ENCODE data around the gene BEAN1.

BEAN1 gene

GRCh38 chr16:66471716-66472393 is 44.8 kb downstream of the BEAN1 start:
- DNase-seq, result no peak

DNA sequence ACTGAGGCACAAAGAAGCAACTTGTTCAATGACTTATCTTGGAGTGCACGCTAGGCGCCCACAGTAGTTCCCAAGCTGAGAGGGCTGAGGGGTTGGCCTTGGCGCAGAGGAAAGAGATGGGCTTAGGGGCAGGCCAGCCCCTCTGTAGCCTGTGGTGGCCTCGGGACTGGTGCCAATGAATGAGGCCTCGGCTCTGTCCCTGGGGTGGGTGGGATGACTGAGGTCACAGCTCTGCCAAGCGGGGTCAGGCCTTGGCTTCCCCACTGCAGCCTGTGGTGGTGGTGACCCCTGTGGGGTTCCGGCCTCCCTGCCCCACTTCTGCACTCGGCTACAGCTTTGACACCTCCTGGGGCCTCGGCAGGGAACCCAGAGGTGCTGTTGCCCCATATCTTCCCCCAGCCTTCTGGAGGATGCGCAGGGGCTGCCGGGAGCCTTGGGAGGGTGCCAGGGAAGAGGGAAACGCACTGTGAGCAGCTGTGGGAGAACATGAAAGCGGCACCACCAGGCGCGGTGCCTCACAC is 46.0 kb downstream of the BEAN1 start:
- no peak for DNase-seq

DNA sequence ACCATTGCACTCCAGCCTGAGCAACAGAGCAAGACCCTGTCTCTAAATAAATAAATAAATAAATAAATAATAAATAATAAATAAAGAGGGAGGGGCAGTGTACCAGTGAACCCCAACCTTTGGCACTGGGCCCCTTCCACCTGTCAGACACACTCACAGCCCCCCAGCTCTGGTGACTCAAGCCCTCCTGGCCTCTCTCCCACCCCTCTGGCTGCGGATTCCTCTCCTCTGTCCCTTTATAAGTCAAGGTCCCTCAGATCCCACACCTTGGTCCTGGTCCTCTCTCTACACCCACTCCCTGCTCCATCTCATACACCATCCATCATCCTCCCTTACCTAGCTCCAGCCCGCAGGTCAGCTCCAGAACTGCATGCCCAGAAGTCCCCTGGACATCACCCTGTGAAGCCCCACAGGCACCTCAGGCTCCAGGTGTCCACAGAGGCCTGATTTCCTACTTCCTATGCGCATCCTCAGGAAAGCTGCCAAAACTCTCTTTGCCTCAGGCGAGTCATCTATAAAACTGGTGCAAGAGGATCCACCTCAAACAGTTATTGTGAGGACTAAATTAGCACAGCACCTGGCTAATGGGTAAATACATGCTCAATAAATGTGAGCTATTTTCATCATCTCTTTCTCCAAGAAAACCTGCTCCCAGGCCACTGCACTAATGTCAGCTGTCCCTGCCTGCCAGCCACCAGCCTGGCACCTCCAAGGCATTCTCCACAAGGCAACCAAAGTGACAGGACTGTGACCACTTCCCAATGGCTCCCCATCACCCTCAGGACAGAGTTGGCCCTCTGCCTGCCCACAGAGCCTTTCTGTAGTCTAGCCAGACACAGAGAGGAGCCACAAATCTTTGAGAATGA is 46.8 kb downstream of the BEAN1 start:
- no peak for DNase-seq

GRCh38 chr16:66474750-66475199 is 47.7 kb downstream of the BEAN1 start:
- peak; percentile 34 for DNase-seq

DNA sequence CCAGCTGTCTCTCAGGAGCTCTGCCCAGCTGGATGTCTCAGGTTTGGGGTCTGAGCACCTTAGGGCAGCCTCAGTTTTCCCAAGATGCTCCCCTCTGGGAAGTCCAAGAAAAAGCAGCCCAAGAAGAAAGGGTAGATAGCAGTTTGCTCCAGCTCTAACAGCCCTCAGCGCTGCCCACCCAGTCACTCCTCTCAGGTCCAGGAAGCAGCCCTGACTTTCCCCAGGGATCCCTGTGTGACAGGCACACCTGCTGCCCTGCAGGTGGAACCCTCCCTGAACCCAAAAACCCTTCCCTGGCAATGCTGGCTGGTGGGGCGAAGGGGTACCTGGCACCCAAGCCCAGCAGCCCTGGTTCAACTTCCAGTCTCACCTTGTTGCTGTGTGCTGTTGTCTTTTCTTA is 48.1 kb downstream of the BEAN1 start:
- no peak for DNase-seq

- DNase-seq, result no peak
Observed at GRCh38 chr16:66476328-66477027, 49.4 kb downstream of the BEAN1 start.

DNA sequence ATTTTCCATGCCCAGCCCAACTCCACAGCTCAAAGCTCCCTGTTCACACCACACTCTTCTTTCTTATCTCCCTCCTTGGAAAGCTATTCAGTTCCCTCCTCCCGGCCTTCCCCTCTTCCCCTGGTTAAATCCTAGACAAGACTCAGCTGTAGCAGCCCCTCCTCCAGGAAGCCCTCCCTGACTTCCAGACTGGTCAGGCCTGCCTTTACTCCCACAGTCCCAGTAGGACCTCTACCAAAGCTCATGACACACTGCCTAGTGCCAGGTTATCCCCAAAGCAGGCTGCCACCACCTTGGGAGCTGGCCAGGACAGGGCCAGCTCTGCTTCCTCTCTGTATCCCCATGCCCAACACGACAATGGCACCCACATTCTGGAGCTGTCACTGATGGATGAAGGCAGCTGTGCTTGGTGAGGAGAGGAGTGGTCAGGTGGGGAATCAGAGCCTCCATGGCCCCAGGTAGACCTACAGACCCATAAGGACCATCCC is 50.0 kb downstream of the BEAN1 start:
- DNase-seq, result no peak

GRCh38 chr16:66478733-66479511 is 51.8 kb downstream of the BEAN1 start:
- peak; percentile 67 for DNase-seq

GRCh38 chr16:66479661-66480264 is 52.7 kb downstream of the BEAN1 start:
- no peak for DNase-seq

GRCh38 chr16:66480265-66481080 is 53.4 kb downstream of the BEAN1 start:
- no peak for DNase-seq

DNA sequence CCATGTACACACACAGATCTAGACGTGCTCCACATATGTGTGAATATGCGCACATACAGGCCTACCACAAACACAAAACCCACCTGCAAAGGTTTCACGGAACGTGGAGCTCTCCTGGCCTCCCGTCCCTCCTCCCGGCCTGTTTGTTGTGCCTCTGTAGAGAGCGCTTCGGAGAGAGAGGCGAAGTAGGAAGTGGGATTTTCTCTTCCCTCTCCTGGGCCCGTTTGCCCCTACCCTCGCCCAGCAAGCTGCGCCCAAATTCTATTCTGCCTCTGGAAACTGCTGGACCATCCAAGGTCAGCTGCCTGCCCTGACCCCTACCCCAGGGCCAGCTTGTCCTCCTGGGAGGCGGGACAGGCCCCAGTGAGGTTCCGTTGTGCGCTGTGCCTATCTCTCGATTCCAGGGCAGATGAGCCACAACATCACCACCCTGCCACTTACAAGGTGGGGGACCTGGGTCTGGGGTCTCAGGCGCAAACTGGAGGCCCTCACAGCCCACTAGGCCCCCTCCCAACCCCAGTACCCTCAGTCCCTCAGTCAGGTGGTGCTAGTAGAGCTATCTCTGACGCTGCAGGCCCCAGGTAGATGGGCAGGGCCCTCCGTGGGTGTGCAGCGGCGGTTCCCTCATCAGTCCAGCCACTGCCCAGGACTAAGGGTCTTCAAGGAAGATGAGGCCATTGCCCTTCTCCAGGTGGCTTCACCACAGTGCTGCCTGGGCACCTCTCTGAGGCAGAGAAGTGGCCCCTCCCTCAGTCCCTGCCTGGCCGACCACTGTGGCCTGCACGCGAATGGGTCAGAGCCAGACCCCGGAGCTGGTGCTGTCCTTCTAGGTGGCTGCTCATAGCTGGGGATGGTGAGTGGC is 54.2 kb downstream of the BEAN1 start:
- DNase-seq, result no peak

DNA sequence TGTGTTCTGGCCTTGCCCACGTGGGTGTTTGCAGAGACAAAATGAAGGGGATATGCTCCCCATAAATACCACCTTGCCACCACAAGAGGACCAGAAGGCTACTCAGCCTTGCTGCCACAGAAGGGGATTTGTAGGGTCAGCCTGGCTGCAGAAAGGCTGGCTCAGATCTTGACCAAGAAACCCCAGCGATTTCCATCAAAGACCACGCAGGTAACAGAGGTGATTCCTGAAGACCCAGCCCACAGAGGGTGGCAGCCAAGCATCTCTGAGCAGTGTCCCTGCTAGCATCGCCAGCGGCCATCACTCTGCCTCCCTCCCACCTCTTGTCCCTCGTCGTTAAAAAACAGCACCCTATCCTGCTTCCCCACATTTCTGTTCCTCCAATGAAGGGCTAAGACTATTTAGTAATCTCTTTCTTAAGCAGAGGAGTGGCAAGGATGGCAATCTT is 54.9 kb downstream of the BEAN1 start:
- DNase-seq, result no peak

- DNase-seq, result peak; percentile 57
Observed at GRCh38 chr16:66483689-66484452, 56.8 kb downstream of the BEAN1 start.

DNA sequence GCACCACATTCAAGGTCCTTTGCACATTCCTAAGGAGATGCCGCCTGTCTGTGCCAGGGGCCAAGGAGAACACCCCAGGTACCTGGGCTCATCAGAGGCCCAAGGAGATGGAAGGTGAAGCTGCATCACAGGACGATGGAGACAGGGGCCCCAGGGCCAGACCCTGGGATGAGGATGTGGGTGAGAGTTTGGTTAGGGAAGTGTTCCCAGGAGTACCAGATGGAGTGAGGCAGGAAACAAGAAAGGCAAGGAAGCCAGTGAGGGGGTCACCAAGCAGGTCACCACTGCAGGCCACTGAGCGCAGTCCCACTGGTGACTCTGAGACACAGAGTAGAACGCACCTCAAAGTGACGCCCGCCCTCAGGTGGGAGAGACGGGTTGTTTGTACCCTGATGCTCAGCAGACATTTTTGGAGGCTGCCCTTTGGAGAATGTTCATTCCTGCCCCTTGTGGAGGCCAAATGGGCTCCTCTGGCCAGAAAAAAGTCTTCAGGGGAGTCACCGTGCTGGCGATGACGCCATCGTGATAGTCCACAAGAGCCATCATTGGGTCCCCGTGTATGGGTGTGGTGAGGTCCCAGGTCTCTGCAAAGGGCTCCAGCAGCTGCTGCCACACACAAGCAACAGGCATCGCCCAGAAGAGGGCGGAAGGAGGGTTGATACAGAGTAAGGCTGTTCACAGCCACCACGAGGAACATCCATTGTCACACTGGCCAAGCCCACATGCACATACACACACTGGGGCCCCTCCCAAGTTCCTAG is 57.5 kb downstream of the BEAN1 start:
- no peak for DNase-seq

DNA sequence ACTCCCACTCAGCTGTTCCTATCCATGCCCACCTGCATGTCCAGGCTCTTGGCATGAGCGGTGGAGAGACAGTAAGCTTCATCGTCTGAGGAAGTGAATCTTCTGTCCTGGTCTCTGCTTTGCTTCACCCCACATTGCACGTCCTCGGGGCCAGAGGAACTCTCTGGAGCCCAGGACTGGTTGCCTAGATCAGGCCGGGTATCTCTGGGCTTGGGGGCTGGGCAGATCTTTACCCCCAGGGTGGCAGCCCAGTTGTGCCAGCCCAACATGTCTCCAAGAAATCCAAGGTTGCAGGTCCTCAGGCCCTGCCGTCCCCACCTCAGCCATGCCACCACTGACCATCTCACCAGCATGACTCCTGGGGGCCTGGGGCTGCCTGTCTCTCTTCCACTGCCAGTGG is 58.3 kb downstream of the BEAN1 start:
- no peak for DNase-seq

DNA sequence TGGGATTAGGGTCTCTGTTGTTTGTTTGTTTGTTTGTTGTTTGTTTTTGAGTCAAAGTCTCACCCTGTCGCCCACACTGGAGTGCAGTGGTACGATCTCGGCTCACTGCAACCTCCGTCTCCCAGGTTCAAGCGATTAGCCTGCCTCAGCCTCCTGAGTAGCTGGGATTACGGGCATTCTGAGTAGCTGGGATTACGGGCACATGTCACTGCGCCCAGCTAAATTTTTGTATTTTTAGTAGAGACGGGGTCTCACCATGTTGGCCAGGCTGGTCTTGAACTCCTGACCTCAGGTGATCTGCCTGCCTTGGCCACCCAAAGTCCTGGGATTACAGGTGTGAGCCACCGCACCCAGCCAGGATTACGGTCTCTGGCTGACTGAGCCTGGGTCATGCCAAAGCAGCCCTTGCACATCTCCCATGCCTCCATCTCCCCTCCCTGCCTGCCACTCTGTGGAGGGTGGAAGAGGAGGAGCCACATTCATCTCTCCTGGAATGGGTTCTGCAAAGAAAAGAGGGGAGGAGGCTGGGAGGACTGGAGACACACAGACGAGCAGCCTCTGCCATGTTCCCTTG is 59.2 kb downstream of the BEAN1 start:
- no peak for DNase-seq

DNA sequence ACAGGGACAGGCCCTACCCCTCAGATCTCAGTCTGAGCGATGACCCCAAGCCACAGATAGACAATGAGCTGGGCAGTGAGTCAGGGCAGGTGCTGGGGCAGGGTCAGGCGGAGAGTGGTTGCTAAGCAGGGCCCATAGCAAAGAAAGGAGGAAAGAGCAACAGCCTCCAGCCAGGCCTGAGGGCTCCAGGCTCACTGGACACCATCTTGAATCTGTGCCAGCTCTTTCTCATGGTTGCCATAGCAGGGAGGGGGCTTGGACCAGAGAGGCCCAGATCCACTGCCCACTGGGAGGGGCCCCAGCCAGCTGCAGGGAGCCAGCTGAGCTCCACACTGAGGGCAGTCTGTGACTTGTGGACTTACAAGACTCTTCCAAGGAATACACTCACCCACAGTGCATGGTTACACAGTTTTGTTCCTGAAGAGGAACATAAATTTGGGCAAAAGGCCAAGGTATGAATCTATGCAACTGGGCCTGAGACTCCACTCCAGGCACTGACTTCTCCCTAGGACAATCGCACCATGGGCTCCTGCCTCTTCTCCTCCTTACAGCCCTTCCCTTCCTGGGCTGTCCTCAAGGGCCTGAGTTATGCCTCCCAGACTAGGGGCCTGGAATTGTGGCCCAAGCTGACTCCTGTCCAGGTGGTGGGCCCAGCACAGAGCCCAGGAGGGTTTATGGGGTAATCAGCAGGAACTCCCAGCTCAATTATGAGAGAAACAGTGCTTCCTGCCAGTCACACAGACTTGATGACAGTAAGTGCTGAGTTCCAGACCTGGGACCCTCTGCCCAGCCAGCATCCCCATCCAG is 59.9 kb downstream of the BEAN1 start:
- no peak for DNase-seq
